Right lobe of liver (tissue), 4 donors: Measurements from ENCODE around the gene KLHL2.
"Not testable (repeated sequence)": the region's sequence is repeated elsewhere in the genome, so short reads cannot be mapped to it uniquely, and the experiment has no call there.

Experiments
- POLR2A ChIP-seq: fragments of 450-650 bp; IDR thresholded peaks from one replicate; pipeline ENCODE4 v1.6.1; 2017; ENCODE audit warnings: antibody characterized with exemption, mild to moderate bottlenecking
- TF ChIP-seq, protein P1 (sequence below), 4 donors: fragments of 200-600 bp in 3 of 4; fragments of 450-650 bp in 1 of 4; IDR thresholded peaks; one replicate each; pipeline versions ENCODE4 v1.5.1 to v1.8.0; 2016 to 2022; ENCODE audit warnings: antibody characterized with exemption in 4 of 4, mild to moderate bottlenecking in 2 of 4
- donor health status: DM: no; HTN: no; CAD: no.
- donor health status: DM: no; HTN: no; CAD: no.
- donor health status: DM: no; HTN: yes; CAD: no.

DNA sequence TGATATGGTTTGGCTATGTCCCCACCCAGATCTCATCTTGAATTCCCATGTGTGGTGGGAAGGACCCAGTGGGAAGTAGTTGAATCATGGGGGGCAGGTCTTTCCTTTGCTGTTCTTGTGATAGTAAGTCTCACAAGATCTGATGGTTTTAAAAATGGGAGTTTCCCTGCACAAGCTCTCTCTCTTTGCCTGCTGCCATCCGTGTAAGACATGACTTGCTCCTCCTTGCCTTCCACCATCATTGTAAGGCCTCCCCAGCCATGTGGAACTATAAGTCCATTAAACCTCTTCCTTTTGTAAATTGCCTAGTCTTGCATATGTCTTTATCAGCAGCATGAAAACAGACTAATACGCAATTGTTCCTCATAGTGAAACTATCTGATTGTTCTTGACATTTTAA is 66.1 kb downstream of the KLHL2 start:
- TF ChIP-seq, protein P1, sequence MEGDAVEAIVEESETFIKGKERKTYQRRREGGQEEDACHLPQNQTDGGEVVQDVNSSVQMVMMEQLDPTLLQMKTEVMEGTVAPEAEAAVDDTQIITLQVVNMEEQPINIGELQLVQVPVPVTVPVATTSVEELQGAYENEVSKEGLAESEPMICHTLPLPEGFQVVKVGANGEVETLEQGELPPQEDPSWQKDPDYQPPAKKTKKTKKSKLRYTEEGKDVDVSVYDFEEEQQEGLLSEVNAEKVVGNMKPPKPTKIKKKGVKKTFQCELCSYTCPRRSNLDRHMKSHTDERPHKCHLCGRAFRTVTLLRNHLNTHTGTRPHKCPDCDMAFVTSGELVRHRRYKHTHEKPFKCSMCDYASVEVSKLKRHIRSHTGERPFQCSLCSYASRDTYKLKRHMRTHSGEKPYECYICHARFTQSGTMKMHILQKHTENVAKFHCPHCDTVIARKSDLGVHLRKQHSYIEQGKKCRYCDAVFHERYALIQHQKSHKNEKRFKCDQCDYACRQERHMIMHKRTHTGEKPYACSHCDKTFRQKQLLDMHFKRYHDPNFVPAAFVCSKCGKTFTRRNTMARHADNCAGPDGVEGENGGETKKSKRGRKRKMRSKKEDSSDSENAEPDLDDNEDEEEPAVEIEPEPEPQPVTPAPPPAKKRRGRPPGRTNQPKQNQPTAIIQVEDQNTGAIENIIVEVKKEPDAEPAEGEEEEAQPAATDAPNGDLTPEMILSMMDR (IDR thresholded peaks at IDR 0.05) = not testable (repeated sequence)
- TF ChIP-seq POLR2A = not testable (repeated sequence)
